Trophoblast cell (in vitro differentiated cells and primary cell): ENCODE measurements around the gene VPS39.

Experiments used
- DNase-seq, 2 donors: peaks; one replicate each; pipeline ENCODE4 v3.0.0-alpha.2; 2016
- H2AFZ ChIP-seq: 2 replicates; pipeline ENCODE4 v1.6.1; 2013; ENCODE audit warnings: low read length, moderate library complexity, mild to moderate bottlenecking; ENCODE audit not compliant: insufficient read depth, poor library complexity
- H2AK5ac ChIP-seq: 2 replicates; pipeline ENCODE4 v1.6.1; 2013; ENCODE audit warnings: mild to moderate bottlenecking, low read length
- H2BK120ac ChIP-seq: 2 replicates; pipeline ENCODE4 v1.6.1; 2013; ENCODE audit warnings: low read length, mild to moderate bottlenecking, moderate library complexity; ENCODE audit not compliant: insufficient read depth, poor library complexity
- H2BK12ac ChIP-seq: 2 replicates; pipeline ENCODE4 v1.6.1; 2013; ENCODE audit warnings: mild to moderate bottlenecking, low read length, moderate library complexity
- H2BK5ac ChIP-seq: 2 replicates; pipeline ENCODE4 v1.6.1; 2013; ENCODE audit warnings: low read length, low read depth, moderate library complexity, mild to moderate bottlenecking; ENCODE audit not compliant: poor library complexity
- H3K14ac ChIP-seq: 2 replicates; pipeline ENCODE4 v1.6.1; 2013; ENCODE audit warnings: mild to moderate bottlenecking, low read length
- H3K18ac ChIP-seq: 2 replicates; pipeline ENCODE4 v1.6.1; 2013; ENCODE audit warnings: mild to moderate bottlenecking, low read length
- H3K23ac ChIP-seq: 2 replicates; pipeline ENCODE4 v1.6.1; 2013; ENCODE audit warnings: low read length
- H3K27ac ChIP-seq: 2 replicates; pipeline ENCODE4 v1.5.1; 2013; ENCODE audit warnings: low read depth, mild to moderate bottlenecking, inconsistent platforms, low read length, moderate library complexity
- H3K27me3 ChIP-seq: 2 replicates; pipeline ENCODE4 v1.6.1; 2013; ENCODE audit warnings: inconsistent platforms, mild to moderate bottlenecking, low read length, moderate library complexity; ENCODE audit not compliant: insufficient read depth
- H3K36me3 ChIP-seq, 2 experiments: 1 replicate in 1 of 2; 2 replicates in 1 of 2; pipeline ENCODE4 v1.6.1; 2013; ENCODE audit warnings: low read length in 2 of 2, mild to moderate bottlenecking in 2 of 2, moderate library complexity in 1 of 2; ENCODE audit not compliant: insufficient read depth in 2 of 2, control insufficient read depth in 1 of 2
- H3K4ac ChIP-seq: 2 replicates; pipeline ENCODE4 v1.6.1; 2013; ENCODE audit warnings: low read depth, mild to moderate bottlenecking, low read length, moderate library complexity
- H3K4me1 ChIP-seq, 2 experiments: 1 replicate in 1 of 2; 2 replicates in 1 of 2; pipeline ENCODE4 v1.6.1; 2013; ENCODE audit warnings: low read length in 2 of 2, mild to moderate bottlenecking in 2 of 2, moderate library complexity in 1 of 2; ENCODE audit not compliant: insufficient read depth in 2 of 2, control insufficient read depth in 1 of 2
- H3K4me2 ChIP-seq: 2 replicates; pipeline ENCODE4 v1.6.1; 2013; ENCODE audit warnings: inconsistent platforms, mild to moderate bottlenecking, low read length, moderate library complexity
- H3K4me3 ChIP-seq: 2 replicates; pipeline ENCODE4 v1.5.1; 2013; ENCODE audit warnings: mild to moderate bottlenecking, low read depth, low read length, inconsistent platforms
- H3K79me1 ChIP-seq: one replicate; pipeline ENCODE4 v1.6.1; 2013; ENCODE audit warnings: low read length
- H3K79me2 ChIP-seq: 2 replicates; pipeline ENCODE4 v1.6.1; 2013; ENCODE audit warnings: low read length, mild to moderate bottlenecking; ENCODE audit not compliant: control insufficient read depth, insufficient read depth, poor library complexity
- H3K9ac ChIP-seq: 2 replicates; pipeline ENCODE4 v1.6.1; 2013; ENCODE audit warnings: mild to moderate bottlenecking, low read length
- H3K9me3 ChIP-seq: 2 replicates; pipeline ENCODE4 v1.6.1; 2013; ENCODE audit warnings: low read depth, mild to moderate bottlenecking, control low read depth, inconsistent platforms, low read length; ENCODE audit not compliant: insufficient read depth
- H4K12ac ChIP-seq: 2 replicates; pipeline ENCODE4 v1.6.1; 2013; ENCODE audit warnings: low read depth, mild to moderate bottlenecking, low read length, moderate library complexity
- H4K8ac ChIP-seq: 2 replicates; pipeline ENCODE4 v1.6.1; 2013; ENCODE audit warnings: low read depth, mild to moderate bottlenecking, low read length, moderate library complexity
- H4K91ac ChIP-seq: one replicate; pipeline ENCODE4 v1.6.1; 2013; ENCODE audit warnings: low read depth, mild to moderate bottlenecking, low read length, moderate library complexity
- WGBS: extraction: QIAGEN DNeasy Blood & Tissue Kit; methylation state at CpG from one replicate; pipeline ENCODE4 v1.1.7; 2013; ENCODE audit warnings: missing lambda C conversion rate; ENCODE audit not compliant: insufficient read length, insufficient coverage; ENCODE audit errors: extremely low coverage; 5-methylcytosine and 5-hydroxymethylcytosine counted together

The VPS39 gene

GRCh38 chr15:42193383-42193782 is 14.7 kb downstream of the VPS39 start:
- H2BK120ac ChIP-seq, result no peak overlapping the region
- H3K14ac ChIP-seq, result no peak overlapping the region
- DNase-seq, result no peak
- no peak overlapping the region for H4K12ac ChIP-seq
- H3K36me3 ChIP-seq, result peaks cover 12 to 15% of the 10 kb centered on the region in 2 experiments
- no peak overlapping the region for H3K4ac ChIP-seq
- H3K4me1 ChIP-seq, result no peaks in the 10 kb centered on the region
- no peak overlapping the region for H2BK5ac ChIP-seq
- H3K4me2 ChIP-seq, result no peak overlapping the region
- H2BK12ac ChIP-seq, result no peak overlapping the region
- H3K79me1 ChIP-seq, result no peaks in the 10 kb centered on the region
- WGBS, result no CpG with 5 or more reads among the region's 3 CpGs
- no peak overlapping the region for H3K27ac ChIP-seq
- H3K9ac ChIP-seq, result no peak overlapping the region
- no peak overlapping the region for H2AFZ ChIP-seq
- H2AK5ac ChIP-seq, result no peak overlapping the region
- H4K8ac ChIP-seq, result no peak overlapping the region
- H4K91ac ChIP-seq, result no peak overlapping the region
- no peak overlapping the region for H3K23ac ChIP-seq
- no peak overlapping the region for H3K4me3 ChIP-seq
- no peaks in the 10 kb centered on the region for H3K27me3 ChIP-seq
- no peaks in the 10 kb centered on the region for H3K9me3 ChIP-seq
- no peak overlapping the region for H3K18ac ChIP-seq
- H3K79me2 ChIP-seq, result no peaks in the 10 kb centered on the region

- no peak overlapping the region for H4K91ac ChIP-seq
- no peak overlapping the region for H2BK12ac ChIP-seq
- no peaks in the 10 kb centered on the region for H3K4me1 ChIP-seq
- no peaks in the 10 kb centered on the region for H3K79me2 ChIP-seq
- H3K9me3 ChIP-seq, result no peaks in the 10 kb centered on the region
- no peaks in the 10 kb centered on the region for H3K27me3 ChIP-seq
- no peak for DNase-seq
- H2BK120ac ChIP-seq, result no peak overlapping the region
- no peak overlapping the region for H3K27ac ChIP-seq
- no peak overlapping the region for H3K23ac ChIP-seq
- H3K18ac ChIP-seq, result no peak overlapping the region
- no peak overlapping the region for H3K4ac ChIP-seq
- no peak overlapping the region for H3K4me2 ChIP-seq
- H4K8ac ChIP-seq, result no peak overlapping the region
- H3K14ac ChIP-seq, result no peak overlapping the region
- no peak overlapping the region for H2BK5ac ChIP-seq
- H3K9ac ChIP-seq, result no peak overlapping the region
- H2AK5ac ChIP-seq, result no peak overlapping the region
- no peak overlapping the region for H2AFZ ChIP-seq
- H3K4me3 ChIP-seq, result no peak overlapping the region
- peaks cover 10 to 18% of the 10 kb centered on the region in 2 experiments for H3K36me3 ChIP-seq
- no peak overlapping the region for H4K12ac ChIP-seq
- WGBS, result no CpG with 5 or more reads among the region's 8 CpGs
- H3K79me1 ChIP-seq, result no peaks in the 10 kb centered on the region
Observed at GRCh38 chr15:42191610-42192346, 16.3 kb downstream of the VPS39 start.

GRCh38 chr15:42190370-42190769 is 17.7 kb downstream of the VPS39 start:
- WGBS, result no CpG with 5 or more reads among the region's 2 CpGs
- Histone ChIP-seq H3K4ac (no peak overlapping the region), H3K23ac (no peak overlapping the region), H3K27ac (no peak overlapping the region), H4K12ac (no peak overlapping the region), H3K14ac (no peak overlapping the region), H3K4me2 (no peak overlapping the region), H2AK5ac (no peak overlapping the region), H2AFZ (no peak overlapping the region), H3K79me1 (no peaks in the 10 kb centered on the region), H3K27me3 (no peaks in the 10 kb centered on the region), H3K18ac (no peak overlapping the region), H4K91ac (no peak overlapping the region), H3K79me2 (no peaks in the 10 kb centered on the region), H3K9me3 (no peaks in the 10 kb centered on the region), H3K9ac (no peak overlapping the region), H2BK120ac (no peak overlapping the region), H2BK12ac (no peak overlapping the region), H3K36me3 (peaks cover 13 to 26% of the 10 kb centered on the region in 2 experiments), H3K4me1 (no peaks in the 10 kb centered on the region), H3K4me3 (no peak overlapping the region), H4K8ac (no peak overlapping the region), H2BK5ac (no peak overlapping the region)
- DNase-seq, result no peak

- H2BK120ac ChIP-seq, result no peak overlapping the region
- no peak overlapping the region for H3K14ac ChIP-seq
- no peak overlapping the region for H3K4me3 ChIP-seq
- no peak overlapping the region for H3K9ac ChIP-seq
- no peak overlapping the region for H3K18ac ChIP-seq
- no peak overlapping the region for H3K4me2 ChIP-seq
- no peaks in the 10 kb centered on the region for H3K9me3 ChIP-seq
- no peak overlapping the region for H3K4ac ChIP-seq
- H3K4me1 ChIP-seq, result no peaks in the 10 kb centered on the region
- no peak overlapping the region for H2BK5ac ChIP-seq
- H3K23ac ChIP-seq, result peak overlapping the region; percentile 61
- H3K27me3 ChIP-seq, result no peaks in the 10 kb centered on the region
- H4K12ac ChIP-seq, result no peak overlapping the region
- no peak overlapping the region for H4K8ac ChIP-seq
- H2AK5ac ChIP-seq, result no peak overlapping the region
- no peak for DNase-seq
- no peak overlapping the region for H4K91ac ChIP-seq
- H2BK12ac ChIP-seq, result no peak overlapping the region
- WGBS, result no CpG with 5 or more reads among the region's 1 CpG
- H3K36me3 ChIP-seq, result peaks cover 20 to 45% of the 10 kb centered on the region in 2 experiments
- no peak overlapping the region for H3K27ac ChIP-seq
- no peaks in the 10 kb centered on the region for H3K79me2 ChIP-seq
- no peak overlapping the region for H2AFZ ChIP-seq
- H3K79me1 ChIP-seq, result no peaks in the 10 kb centered on the region
Observed at GRCh38 chr15:42185801-42186200, 22.3 kb downstream of the VPS39 start.
